Mesodermal cell (in vitro differentiated cells): ENCODE data around the gene PYHIN1.

Experiments
- H3K27ac ChIP-seq: 2 replicates; pipeline ENCODE4 v1.7.0; 2013; ENCODE audit warnings: mild to moderate bottlenecking, low read depth, low read length, moderate library complexity; ENCODE audit not compliant: severe bottlenecking
- H3K36me3 ChIP-seq: 2 replicates; pipeline ENCODE4 v1.7.1; 2013; ENCODE audit warnings: mild to moderate bottlenecking, low read length, moderate library complexity; ENCODE audit not compliant: control insufficient read depth, insufficient read depth
- H3K4me1 ChIP-seq: one replicate; pipeline ENCODE4 v1.7.1; 2013; ENCODE audit warnings: mild to moderate bottlenecking, low read length; ENCODE audit not compliant: insufficient read depth, control insufficient read depth, poor library complexity, severe bottlenecking
- H3K4me3 ChIP-seq: 2 replicates; pipeline ENCODE4 v1.7.0; 2013; ENCODE audit warnings: low read length, control low read depth, mild to moderate bottlenecking; ENCODE audit not compliant: insufficient read depth, poor library complexity, severe bottlenecking; ENCODE audit errors: extremely low read depth
- H3K9me3 ChIP-seq: 2 replicates; pipeline ENCODE4 v1.7.1; 2013; ENCODE audit warnings: mild to moderate bottlenecking, low read length, moderate library complexity; ENCODE audit not compliant: control insufficient read depth
- WGBS, 2 experiments: methylation state at CpG; one replicate each; pipeline ENCODE4 v1.1.5; 2013; ENCODE audit warnings: missing lambda C conversion rate in 2 of 2; ENCODE audit not compliant: insufficient coverage in 2 of 2; 5-methylcytosine and 5-hydroxymethylcytosine counted together

The PYHIN1 gene

DNA sequence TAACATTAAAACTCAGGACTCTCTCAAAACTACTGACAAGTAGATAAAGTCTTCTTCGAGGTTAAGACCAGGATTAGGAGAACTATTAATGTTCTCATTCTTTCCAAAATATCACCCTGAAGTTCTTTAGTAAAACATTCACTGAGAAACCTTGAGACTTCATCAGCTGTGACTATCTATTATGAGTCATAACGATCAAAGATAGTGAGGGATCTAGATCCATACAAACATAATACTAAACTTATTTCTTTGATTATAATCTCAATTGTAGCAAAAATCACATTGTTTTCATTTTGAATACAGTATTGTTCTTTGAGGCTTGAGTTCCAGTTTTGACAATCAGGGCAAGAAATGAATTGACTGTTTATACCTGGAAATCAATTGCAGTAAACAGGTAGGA is 11.1 kb downstream of the PYHIN1 start:
- H3K9me3 ChIP-seq: no peaks in the 10 kb centered on the region
- no peak overlapping the region for H3K27ac ChIP-seq
- H3K36me3 ChIP-seq: no peaks in the 10 kb centered on the region
- no peak overlapping the region for H3K4me3 ChIP-seq
- WGBS, 2 experiments: no CpG with 5 or more reads among the region's 2 CpGs
- no peaks in the 10 kb centered on the region for H3K4me1 ChIP-seq

DNA sequence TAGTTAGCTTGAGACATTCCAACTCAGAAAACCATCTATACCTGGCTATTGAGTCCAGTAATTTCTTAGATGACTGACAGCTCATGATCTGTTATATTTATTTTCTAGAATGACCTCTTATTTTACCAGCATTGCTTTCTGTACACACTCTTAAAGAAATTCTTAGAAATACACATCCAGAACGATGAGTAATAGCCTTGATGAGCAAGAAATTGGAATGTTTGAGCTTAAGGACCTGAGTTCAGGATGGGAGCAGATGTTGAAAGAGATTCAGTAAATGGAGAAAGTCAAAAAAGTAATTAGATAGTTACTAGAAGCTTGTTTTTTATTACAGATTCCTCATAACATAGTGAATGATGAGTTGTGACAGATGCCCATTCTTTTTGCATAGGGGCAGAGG is 11.7 kb downstream of the PYHIN1 start:
- H3K9me3 ChIP-seq: no peaks in the 10 kb centered on the region
- no peaks in the 10 kb centered on the region for H3K36me3 ChIP-seq
- H3K4me3 ChIP-seq: no peak overlapping the region
- no CpG with 5 or more reads among the region's 1 CpG for WGBS, 2 experiments
- no peak overlapping the region for H3K27ac ChIP-seq
- no peaks in the 10 kb centered on the region for H3K4me1 ChIP-seq

DNA sequence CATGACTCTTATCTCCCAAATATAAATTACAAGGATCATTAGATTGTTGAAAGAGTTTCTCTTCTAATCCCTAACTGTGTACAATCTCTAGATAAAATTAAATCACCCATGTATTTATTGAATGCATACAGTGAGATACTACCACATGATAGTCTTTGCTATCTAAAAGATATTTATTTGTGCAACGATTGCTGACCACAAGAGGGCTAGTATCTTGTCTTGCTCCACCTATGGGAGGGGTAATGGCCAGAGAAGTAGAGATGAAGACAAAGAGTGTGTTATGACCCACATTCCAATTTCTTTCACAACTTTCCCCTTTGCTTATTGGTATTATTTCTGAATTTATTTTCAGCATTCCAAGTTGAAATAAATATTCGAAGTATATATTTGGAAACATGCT is 13.7 kb downstream of the PYHIN1 start:
- no peak overlapping the region for H3K4me3 ChIP-seq
- H3K36me3 ChIP-seq: no peaks in the 10 kb centered on the region
- H3K27ac ChIP-seq: no peak overlapping the region
- H3K4me1 ChIP-seq: no peaks in the 10 kb centered on the region
- H3K9me3 ChIP-seq: no peaks in the 10 kb centered on the region
- no CpG with 5 or more reads among the region's 2 CpGs for WGBS, 2 experiments

DNA sequence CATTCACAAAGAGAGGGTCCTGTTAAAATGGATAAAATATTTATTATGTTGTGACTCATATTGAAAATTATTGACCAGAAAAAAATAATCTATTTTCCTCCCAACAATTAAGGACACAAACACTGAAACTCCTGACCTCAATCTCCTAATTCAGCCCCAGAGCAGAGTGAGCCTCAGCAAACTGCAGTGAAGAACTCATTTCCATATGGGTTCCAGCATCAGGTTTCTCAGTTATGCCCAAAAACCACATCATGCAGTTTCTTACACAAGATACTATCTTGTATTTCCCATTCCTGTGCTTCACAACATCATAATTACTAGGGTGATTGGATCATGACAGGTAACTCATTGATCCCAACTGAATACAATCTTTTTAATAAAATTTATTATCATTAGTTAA is 15.4 kb downstream of the PYHIN1 start:
- Histone ChIP-seq H3K4me1 (no peaks in the 10 kb centered on the region), H3K36me3 (no peaks in the 10 kb centered on the region), H3K9me3 (no peaks in the 10 kb centered on the region), H3K27ac (no peak overlapping the region), H3K4me3 (no peak overlapping the region)

DNA sequence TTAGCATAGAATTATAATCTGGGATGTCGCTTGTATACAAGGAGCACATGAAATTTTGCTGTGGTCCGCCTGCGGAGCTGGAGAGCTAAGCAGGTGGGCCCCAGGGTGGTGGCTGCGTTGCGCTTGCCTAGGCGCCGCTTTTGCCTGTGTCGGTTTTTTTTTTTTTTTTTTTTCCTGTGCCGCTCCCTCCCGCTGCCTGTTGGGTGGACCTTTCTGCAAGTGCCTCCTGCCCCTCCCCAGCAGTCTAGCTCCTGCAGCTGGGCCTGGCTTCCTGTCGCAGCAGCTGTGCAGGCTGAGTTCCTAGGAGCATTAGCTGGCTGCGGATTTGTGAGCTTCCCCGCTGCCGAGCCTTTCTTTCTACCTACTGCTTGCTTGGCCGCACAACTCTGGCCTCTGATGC is 20.6 kb downstream of the PYHIN1 start:
- 87 to 90% methylated on average over 10 to 11 of the region's 15 CpGs for WGBS, 2 experiments

DNA sequence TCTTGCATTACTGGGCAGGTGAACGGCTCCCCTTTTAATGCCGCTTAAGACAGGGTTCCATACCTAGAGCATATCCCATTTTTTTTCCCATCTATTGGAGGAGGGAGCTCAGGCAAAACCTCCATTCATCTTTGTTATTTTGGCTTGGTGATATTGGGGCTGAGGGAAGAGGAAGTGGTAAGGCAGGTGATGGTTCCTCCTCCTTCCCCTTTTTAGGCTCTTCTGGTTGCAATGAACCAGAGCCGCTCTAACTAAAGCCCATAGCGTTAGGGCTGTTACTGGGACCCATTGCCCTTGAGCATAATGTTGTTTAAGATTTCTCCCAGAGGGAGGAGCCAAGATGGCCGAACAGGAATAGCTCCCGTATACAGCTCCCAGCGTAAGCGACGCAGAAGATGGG is 21.1 kb downstream of the PYHIN1 start:
- 91 to 100% methylated on average over 6 of the region's 9 CpGs for WGBS, 2 experiments
- no peaks in the 10 kb centered on the region for H3K36me3 ChIP-seq
- no peaks in the 10 kb centered on the region for H3K4me1 ChIP-seq
- peaks cover 6% of the 10 kb centered on the region for H3K9me3 ChIP-seq
- no peak overlapping the region for H3K27ac ChIP-seq
- H3K4me3 ChIP-seq: no peak overlapping the region

More for the DNA sequence above, 20.6 kb downstream of the PYHIN1 start:
- Histone ChIP-seq H3K27ac (no peak overlapping the region), H3K4me1 (no peaks in the 10 kb centered on the region), H3K9me3 (peaks cover 6% of the 10 kb centered on the region), H3K36me3 (no peaks in the 10 kb centered on the region), H3K4me3 (no peak overlapping the region)

DNA sequence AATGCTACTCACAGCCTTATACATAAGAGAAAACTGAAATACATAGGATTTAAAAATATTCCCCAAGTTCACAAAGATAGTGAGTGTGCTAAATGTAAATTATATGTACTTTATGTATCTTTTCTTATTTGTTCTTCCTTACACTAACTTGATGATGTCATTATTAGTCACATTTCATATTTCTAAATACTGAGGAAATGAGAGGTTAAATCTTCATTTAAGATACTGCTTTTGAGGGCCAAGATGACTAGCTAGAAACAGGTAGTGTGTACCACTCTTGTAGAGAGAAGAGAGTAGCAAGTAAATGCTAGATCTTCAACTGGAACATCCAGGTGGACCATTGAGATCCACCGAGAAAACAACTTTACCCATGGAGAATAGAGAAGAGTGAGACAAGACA is 29.8 kb downstream of the PYHIN1 start:
- WGBS, 2 experiments: 100% methylated on average over 1 of the region's 1 CpG; no CpG with 5 or more reads in 1 of the 2 experiments
- Histone ChIP-seq H3K9me3 (no peaks in the 10 kb centered on the region), H3K4me1 (no peaks in the 10 kb centered on the region), H3K27ac (no peak overlapping the region), H3K36me3 (no peaks in the 10 kb centered on the region), H3K4me3 (no peak overlapping the region)

DNA sequence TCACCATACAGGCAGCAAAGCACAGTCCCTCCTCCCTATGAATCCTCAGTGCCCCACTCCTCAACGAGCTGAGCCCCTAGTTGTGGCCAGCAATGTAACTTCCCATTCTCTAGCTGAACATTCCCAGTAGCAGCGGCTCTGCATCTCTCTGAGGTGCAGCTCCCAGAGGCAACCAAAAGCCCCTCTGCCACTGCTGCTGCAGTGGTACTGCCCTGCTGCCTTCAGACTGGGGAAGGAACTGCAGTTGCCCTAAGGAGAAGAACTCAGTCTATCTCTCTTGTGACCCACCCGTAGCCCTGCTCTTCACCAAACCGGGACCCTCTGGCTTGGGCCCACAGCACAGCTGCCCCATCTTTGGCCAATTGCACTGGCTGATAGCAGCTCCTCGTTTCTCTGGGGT is 31.6 kb downstream of the PYHIN1 start:
- 58 to 59% methylated on average over 4 to 5 of the region's 5 CpGs for WGBS, 2 experiments
- H3K36me3 ChIP-seq: no peaks in the 10 kb centered on the region

DNA sequence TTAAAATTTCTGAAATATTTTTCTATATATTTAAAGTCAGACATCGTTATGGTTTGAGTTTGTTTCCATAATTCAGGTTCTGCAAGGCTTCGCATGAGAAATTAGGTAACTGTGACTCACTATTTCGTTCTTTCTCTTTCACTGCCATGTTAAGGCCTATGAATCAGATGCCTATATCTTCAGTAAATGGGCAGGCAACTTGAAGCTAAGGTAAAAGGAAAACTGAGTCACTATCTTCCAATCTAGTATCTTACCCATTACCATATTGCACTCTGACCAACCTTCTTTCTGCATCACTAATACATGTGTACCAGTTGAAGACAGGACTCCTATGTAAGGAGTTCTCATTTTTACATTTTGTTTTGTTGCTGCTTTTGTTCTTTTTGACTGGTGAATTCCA is 37.8 kb downstream of the PYHIN1 start:
- Histone ChIP-seq H3K9me3 (no peaks in the 10 kb centered on the region), H3K4me3 (no peak overlapping the region), H3K27ac (no peak overlapping the region), H3K36me3 (no peaks in the 10 kb centered on the region), H3K4me1 (no peaks in the 10 kb centered on the region)
- WGBS, 2 experiments: 79% methylated on average over 2 of the region's 3 CpGs; no CpG with 5 or more reads in 1 of the 2 experiments

More for the DNA sequence above, 31.6 kb downstream of the PYHIN1 start:
- no peaks in the 10 kb centered on the region for H3K9me3 ChIP-seq
- H3K4me3 ChIP-seq: no peak overlapping the region
- H3K27ac ChIP-seq: no peak overlapping the region
- no peaks in the 10 kb centered on the region for H3K4me1 ChIP-seq

DNA sequence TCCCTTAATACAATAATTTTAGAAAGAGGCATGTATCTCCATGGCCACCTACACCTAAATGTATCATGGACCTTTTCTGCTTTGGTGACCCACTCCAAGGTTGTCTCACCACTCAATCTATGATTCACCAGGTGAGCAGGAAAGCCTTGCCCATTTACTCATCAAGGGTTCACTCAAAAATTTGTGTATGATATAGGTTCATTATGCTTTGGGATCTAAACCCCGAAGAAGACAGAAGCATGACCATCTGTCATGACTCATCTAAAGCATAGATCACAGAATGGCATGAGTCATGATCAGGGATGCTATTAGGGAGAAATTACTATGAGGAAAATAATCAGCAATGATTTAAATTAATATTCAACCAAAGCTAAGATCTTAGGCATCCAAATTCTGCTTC is 38.5 kb downstream of the PYHIN1 start:
- no CpG with 5 or more reads among the region's 1 CpG for WGBS, 2 experiments
- H3K9me3 ChIP-seq: no peaks in the 10 kb centered on the region
- H3K36me3 ChIP-seq: no peaks in the 10 kb centered on the region
- no peak overlapping the region for H3K4me3 ChIP-seq
- H3K4me1 ChIP-seq: no peaks in the 10 kb centered on the region
- H3K27ac ChIP-seq: no peak overlapping the region

DNA sequence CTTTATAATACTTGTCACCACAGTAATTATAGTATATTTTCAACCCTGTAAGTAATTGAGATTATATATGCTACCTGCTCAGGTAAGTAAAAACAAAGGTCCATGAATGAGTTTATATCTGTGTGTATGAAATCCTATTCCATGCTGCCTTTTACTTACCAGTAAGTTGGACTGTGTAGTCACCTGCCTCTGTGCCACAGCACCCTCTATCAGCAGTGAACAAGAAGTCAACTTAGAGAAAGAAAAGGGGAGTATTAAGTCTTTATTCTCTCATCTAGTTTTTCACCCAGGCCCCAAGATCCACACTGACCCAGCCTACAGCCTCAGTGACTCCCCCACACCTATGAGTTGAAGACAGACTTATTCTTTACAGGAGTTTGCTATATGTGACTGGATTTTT is 41.5 kb downstream of the PYHIN1 start:
- Histone ChIP-seq H3K27ac (no peak overlapping the region), H3K9me3 (no peaks in the 10 kb centered on the region), H3K36me3 (no peaks in the 10 kb centered on the region), H3K4me3 (no peak overlapping the region), H3K4me1 (no peaks in the 10 kb centered on the region)

DNA sequence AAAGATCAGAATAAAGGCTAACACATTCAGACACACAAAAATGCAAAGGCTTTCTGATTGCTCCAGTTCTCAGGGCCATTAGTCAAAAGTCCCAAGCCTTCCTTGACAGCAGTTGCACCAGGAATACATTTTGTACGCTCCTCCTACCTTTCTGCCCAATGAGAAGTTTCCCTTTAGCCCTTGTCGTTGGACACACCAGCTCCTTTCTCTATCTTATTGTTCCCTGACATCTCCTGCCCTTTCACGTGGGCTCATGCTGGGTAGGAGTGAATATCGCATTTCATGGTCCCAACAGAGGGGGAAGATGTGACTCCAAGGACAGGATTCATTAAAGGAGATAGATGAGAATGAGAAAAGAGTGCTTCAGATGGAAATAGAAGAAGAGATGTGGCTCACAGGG is 44.9 kb downstream of the PYHIN1 start:
- Histone ChIP-seq H3K36me3 (no peaks in the 10 kb centered on the region), H3K4me1 (no peaks in the 10 kb centered on the region), H3K9me3 (no peaks in the 10 kb centered on the region), H3K4me3 (no peak overlapping the region), H3K27ac (no peak overlapping the region)
- 25 to 50% methylated on average over 2 to 3 of the region's 4 CpGs for WGBS, 2 experiments
